AG04449 (cell line): ENCODE results near the gene PTCHD4.
A peak's percentile ranks its signal among the peaks of the same experiment; 100 is the strongest.

ENCODE experiments used
- CTCF ChIA-PET: fragments of 350-600 bp; formaldehyde crosslinking; extraction: SDS; loops from one replicate; lab custom pipeline; 2021; ENCODE audit warnings: antibody characterized with exemption; lab: Yijun Ruan, JAX
- POLR2A ChIA-PET: fragments of 400-600, 350-600 bp; formaldehyde crosslinking; extraction: SDS; loops from one replicate; lab custom pipeline; 2020; ENCODE audit warnings: antibody characterized with exemption, inconsistent platforms; lab: Yijun Ruan, JAX
- DNase-seq: peaks from one replicate; pipeline ENCODE4 v3.0.0-alpha.2; 2010; ENCODE audit warnings: low read depth, low spot score
- H3K4me3 ChIP-seq: 2 replicates; pipeline ENCODE4 v1.5.1; 2011; ENCODE audit warnings: low read depth, mild to moderate bottlenecking, control low read depth, low read length
- TF ChIP-seq, protein P1 (sequence below): IDR thresholded peaks from one replicate; pipeline ENCODE4 v1.5.1; 2011; ENCODE audit warnings: mild to moderate bottlenecking, moderate library complexity, low read length, control low read depth, inconsistent platforms; ENCODE audit not compliant: insufficient read depth; ENCODE audit errors: missing control alignments

The PTCHD4 gene

GRCh38 chr6:48111143-48111506 lies at the start of gene PTCHD4:
Gene PTCHD4 (minus strand): TSS chr6:48111197. CDS start chr6:48068957, 42,240 bp downstream.
- ChIA-PET CTCF (no interaction called here), POLR2A (no interaction called here)
- DNase-seq = no peak
- TF ChIP-seq, protein P1, sequence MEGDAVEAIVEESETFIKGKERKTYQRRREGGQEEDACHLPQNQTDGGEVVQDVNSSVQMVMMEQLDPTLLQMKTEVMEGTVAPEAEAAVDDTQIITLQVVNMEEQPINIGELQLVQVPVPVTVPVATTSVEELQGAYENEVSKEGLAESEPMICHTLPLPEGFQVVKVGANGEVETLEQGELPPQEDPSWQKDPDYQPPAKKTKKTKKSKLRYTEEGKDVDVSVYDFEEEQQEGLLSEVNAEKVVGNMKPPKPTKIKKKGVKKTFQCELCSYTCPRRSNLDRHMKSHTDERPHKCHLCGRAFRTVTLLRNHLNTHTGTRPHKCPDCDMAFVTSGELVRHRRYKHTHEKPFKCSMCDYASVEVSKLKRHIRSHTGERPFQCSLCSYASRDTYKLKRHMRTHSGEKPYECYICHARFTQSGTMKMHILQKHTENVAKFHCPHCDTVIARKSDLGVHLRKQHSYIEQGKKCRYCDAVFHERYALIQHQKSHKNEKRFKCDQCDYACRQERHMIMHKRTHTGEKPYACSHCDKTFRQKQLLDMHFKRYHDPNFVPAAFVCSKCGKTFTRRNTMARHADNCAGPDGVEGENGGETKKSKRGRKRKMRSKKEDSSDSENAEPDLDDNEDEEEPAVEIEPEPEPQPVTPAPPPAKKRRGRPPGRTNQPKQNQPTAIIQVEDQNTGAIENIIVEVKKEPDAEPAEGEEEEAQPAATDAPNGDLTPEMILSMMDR = no peak
- peak within 1 kb of the TSS; percentile 39 for H3K4me3 ChIP-seq

DNA sequence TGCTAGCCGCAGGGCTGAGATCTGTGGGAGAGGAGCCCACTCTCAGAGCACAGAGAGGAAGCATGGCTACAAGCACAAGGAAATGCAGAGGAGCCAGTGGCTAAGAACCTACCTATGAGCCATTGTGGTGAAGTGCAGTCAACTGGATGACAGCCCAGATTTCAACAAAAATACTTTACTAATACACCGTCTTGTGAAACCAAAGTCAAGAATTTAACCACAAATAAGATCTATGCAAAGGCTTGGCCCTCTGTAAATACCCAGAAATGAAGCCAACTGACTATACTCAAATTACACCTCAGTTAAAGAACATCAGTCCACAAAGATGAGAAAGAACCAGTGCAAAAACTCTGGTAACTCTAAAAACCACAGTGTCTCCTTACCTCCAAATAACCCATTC lies 40.1 kb upstream of the PTCHD4 start:
- no peak for DNase-seq
- no peak overlapping the region for H3K4me3 ChIP-seq
- TF ChIP-seq, protein P1 = no peak
- POLR2A ChIA-PET = no interaction called here
- CTCF ChIA-PET = no interaction called here

DNA sequence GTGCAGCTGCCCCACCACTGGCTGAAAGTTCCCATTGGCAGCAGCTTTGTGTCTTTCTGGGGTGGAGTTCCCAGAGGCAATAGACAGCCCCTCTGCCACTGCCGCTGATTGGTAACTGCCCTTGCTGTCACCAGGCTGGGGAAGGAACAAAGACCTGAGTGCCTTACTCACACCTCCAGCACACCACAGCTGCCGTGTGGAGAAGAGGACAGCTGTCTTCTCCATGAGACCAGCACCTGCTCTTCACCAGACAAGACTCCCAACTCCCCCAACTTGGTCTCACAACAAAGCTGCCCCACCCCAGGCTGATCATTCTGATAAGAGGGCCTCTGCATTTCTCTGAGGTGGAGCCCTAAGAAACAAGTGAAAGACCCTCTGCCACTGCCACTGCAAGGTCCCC lies 39.7 kb upstream of the PTCHD4 start:
- CTCF ChIA-PET = no interaction called here
- no peak overlapping the region for H3K4me3 ChIP-seq
- TF ChIP-seq, protein P1 = no peak
- DNase-seq = no peak
- POLR2A ChIA-PET = no interaction called here

DNA sequence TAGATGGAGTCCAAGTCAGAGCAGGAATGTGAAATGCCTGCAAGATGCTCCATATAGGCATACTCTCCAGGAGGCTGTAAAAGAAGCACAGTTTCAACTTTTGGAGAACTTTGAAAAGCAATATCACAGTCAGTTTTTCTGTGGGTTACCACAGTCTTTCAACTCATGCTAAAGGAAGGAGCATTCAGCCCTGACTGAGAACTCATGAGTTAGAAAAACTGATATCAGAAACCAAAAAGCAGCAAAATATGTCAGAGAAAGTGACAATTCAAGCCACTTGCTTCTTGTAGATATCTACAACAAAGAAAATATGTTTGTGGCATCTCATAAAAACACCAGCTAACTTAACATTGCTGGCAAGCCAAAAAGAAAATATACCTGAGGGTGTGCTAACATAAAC lies 36.1 kb upstream of the PTCHD4 start:
- TF ChIP-seq, protein P1 = no peak
- H3K4me3 ChIP-seq = no peak overlapping the region
- no peak for DNase-seq
- ChIA-PET CTCF (no interaction called here), POLR2A (no interaction called here)

- TF ChIP-seq, protein P1 = no peak
- ChIA-PET CTCF (no interaction called here), POLR2A (no interaction called here)
- DNase-seq = no peak
- H3K4me3 ChIP-seq = no peak overlapping the region
Observed at GRCh38 chr6:48144021-48144420, 33.0 kb upstream of the PTCHD4 start.

- TF ChIP-seq, protein P1 = no peak
- no peak overlapping the region for H3K4me3 ChIP-seq
- POLR2A ChIA-PET = no interaction called here
- DNase-seq = no peak
- CTCF ChIA-PET = no interaction called here
Observed at GRCh38 chr6:48141975-48142374, 31.0 kb upstream of the PTCHD4 start.
